Ecto neural progenitor cell (in vitro differentiated cells): Measurements from ENCODE around the gene UBTD2.

Experiments
- DNase-seq: peaks from one replicate; pipeline ENCODE4 v3.0.0-alpha.2; 2018; ENCODE audit warnings: low spot score

Gene UBTD2

GRCh38 chr5:172170251-172170701 lies 113.3 kb downstream of the UBTD2 start:
- DNase-seq: no peak

DNA sequence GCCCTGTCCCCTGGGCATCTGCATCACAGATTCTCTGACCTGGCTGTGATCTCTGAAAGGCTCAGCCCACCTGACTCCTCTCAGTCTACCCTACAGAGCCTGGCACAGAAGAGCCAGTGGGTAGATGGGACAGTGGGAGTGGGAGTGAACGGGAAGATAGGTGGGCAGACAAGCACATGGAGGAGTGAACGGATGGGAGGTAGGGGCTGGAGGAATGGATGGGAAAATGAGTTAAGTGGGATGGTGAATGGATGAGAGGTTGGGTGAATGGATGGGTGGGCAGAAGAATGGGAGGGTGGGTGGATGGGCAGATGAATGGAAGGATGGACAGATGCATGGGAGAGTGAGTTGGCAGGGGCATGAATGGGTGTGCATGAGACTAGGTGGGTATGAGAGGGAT lies 114.3 kb downstream of the UBTD2 start:
- DNase-seq: no peak

GRCh38 chr5:172168311-172168710 lies 115.3 kb downstream of the UBTD2 start:
- no peak for DNase-seq

DNA sequence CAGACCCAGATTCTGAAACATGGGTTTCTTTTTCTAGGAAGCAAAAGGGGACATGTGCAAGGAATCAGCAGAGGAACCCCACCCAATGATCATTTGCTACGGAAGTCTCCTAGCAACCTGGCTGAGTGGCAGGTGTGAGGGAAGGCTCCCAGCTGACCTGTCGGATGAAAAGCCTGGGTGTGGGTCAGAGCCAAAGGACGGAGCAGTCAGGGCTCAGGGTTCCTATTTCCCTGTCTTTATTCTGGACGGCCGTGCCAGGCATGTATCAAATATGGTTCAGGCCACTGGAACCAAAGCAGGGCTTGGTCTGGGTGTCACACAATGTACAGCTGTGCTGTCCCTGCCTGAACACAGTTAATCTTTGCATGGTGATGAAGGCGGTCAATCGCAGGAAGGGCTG lies 115.7 kb downstream of the UBTD2 start:
- no peak for DNase-seq

GRCh38 chr5:172166030-172166826 lies 117.3 kb downstream of the UBTD2 start:
- no peak for DNase-seq

GRCh38 chr5:172165465-172165864 lies 118.1 kb downstream of the UBTD2 start:
- DNase-seq: no peak

GRCh38 chr5:172164769-172165212 lies 118.8 kb downstream of the UBTD2 start:
- DNase-seq: no peak

GRCh38 chr5:172163346-172163745 lies 120.2 kb downstream of the UBTD2 start:
- no peak for DNase-seq

GRCh38 chr5:172162987-172163343 lies 120.6 kb downstream of the UBTD2 start:
- no peak for DNase-seq

GRCh38 chr5:172162323-172162986 lies 121.1 kb downstream of the UBTD2 start:
- DNase-seq: no peak

DNA sequence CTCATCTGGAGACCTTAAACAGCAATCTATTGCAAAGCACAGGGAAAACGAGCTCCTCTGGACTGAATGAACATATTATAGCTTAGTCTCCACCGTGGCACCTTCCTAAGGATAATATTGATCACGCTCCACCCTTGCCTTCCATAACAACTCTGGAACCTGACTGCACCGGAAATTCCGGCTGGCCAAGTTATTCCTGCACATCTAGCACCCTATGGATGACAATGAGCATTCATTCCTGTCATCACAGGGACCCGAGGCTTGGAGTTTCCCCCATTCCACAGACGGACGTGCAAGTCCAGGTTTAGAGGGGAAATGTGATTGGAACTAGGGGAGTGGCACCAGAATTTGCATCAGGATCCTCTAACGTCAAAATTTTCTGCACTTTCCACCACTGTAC lies 123.1 kb downstream of the UBTD2 start:
- no peak for DNase-seq
